Measurements from ENCODE around the gene RANBP9. TPM values are rescaled to one million over a fixed set of nuclear protein-coding genes. Genes with fewer than 3 reads are reported as not detected.

Gene RANBP9
- total RNA-seq, 1 experiment from 2014 or later = 25.8 TPM

Other genes with a start within 250 kb of the RANBP9 start
- gene GFOD1, start 224.2 kb downstream of the RANBP9 start, total RNA-seq (2014; rRNA removed) = 16.0 and 21.8 TPM in 2 replicates
- gene SIRT5, start 137.2 kb downstream of the RANBP9 start, total RNA-seq (2014; rRNA removed) = 6.9 and 10.9 TPM in 2 replicates
- gene NOL7, start 96.5 kb downstream of the RANBP9 start, total RNA-seq (2014; rRNA removed) = 95.4 and 163 TPM in 2 replicates
- gene MCUR1, start 102.7 kb upstream of the RANBP9 start, total RNA-seq (2014; rRNA removed) = 28.6 and 36.2 TPM in 2 replicates
- 20.2 and 24.7 TPM in 2 replicates for gene RNF182, start 213.1 kb upstream of the RANBP9 start, total RNA-seq (2014; rRNA removed)